ENCODE measurements around the gene URI1. TPM values are rescaled to one million over a fixed set of nuclear protein-coding genes. Genes with fewer than 3 reads are reported as not detected.

The URI1 gene
- total and polyA plus RNA-seq, 11 donors = 10.9 to 53.7 (median 41.5) TPM

DNA sequence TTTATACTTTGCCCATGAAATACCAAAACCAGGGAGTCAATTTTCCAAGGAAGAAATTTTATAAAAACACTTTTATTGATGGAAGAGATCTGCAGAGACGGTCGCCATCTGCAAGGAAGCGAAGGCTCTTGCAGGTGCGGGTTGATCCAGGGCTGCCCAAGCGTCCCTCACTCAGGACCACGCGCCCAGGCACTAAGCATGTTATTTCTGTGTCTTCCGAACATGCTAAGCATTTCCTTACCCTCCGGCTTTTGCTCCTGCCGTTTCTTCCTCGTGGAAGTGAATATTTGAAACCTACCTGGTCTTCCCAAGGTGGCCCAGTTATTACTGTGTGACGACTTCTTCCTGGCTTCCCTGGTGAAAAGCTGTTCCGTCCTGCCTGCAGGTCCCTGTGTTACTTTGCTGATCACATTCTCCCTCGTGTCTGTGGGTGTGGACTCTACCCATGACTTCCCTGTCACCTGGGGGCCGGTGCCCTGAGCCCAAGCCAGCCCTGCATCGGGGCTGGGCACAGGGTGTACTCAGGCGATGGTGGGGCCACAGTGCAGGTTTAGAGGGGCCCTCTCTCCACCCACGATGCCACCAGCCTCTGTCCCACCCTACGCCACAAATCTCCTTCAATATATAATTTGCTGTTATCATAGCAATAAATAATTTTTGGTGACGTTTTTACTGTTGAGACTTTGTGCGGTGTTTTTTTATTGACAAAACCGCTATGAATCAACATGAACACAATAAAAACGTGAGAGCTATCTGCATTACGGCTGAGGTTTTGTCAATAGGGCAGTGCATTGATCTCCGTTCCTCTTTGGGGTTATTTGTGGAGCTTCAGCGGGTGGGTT lies 119.4 kb downstream of the URI1 start:
- TF ChIP-seq, protein P1, sequence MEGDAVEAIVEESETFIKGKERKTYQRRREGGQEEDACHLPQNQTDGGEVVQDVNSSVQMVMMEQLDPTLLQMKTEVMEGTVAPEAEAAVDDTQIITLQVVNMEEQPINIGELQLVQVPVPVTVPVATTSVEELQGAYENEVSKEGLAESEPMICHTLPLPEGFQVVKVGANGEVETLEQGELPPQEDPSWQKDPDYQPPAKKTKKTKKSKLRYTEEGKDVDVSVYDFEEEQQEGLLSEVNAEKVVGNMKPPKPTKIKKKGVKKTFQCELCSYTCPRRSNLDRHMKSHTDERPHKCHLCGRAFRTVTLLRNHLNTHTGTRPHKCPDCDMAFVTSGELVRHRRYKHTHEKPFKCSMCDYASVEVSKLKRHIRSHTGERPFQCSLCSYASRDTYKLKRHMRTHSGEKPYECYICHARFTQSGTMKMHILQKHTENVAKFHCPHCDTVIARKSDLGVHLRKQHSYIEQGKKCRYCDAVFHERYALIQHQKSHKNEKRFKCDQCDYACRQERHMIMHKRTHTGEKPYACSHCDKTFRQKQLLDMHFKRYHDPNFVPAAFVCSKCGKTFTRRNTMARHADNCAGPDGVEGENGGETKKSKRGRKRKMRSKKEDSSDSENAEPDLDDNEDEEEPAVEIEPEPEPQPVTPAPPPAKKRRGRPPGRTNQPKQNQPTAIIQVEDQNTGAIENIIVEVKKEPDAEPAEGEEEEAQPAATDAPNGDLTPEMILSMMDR (IDR thresholded peaks at IDR 0.05) = no peak
- no peak for TF ChIP-seq POLR2A (IDR thresholded peaks at IDR 0.05)
- ATAC-seq = no peak

DNA sequence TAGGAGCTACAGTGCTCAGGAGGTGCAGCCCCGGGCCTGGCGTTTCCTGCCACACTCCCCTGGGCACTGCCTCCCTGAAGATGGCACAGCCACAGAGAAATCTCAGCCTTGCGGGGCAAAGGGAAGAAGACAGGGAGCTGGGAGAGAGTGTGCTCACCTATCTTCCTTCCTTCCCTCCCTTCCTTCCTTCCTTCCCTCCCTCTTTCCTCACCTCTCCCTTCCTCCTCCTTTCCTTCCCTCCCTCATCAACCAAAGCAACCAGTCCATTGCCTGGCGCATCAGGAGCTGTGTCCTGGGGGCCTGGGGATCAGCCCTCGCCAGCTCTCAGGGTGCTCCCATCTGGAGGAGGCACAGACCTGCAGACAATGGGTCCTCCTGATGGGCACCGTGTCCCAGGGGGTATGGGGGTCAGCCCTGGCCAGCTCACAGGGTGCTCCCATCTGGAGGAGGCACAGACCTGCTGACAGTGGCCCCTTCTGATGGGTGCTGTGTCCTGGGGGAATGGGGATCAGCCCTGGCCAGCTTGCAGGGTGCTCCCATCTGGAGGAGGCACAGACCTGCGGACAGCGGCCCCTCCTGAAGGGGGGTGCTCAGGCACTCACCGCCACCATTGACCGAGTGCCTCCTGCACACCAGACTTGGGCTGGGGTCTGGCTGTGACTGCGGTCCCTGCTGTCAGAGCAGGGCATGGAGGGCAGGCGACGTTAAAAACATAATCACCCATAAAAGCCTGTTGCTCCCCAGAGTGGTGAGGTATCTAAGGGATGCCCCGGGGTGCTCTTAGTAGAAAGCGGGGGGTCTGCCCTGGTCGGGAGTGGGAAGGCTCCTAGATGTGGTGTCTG lies 120.2 kb downstream of the URI1 start:
- WGBS, 4 donors = 79 to 83% (median 81%) methylated on average over 10 to 16 of the region's 16 CpGs
- no peak for TF ChIP-seq POLR2A (IDR thresholded peaks at IDR 0.05)
- TF ChIP-seq, protein P1 (IDR thresholded peaks at IDR 0.05) = no peak
- intact Hi-C loops (cut with DNase I) = no loop called here
- ATAC-seq (peak in 1 of 4 donors; percentile 11), DNase-seq (peak in 1 of 5 donors; percentile 13)
- no peaks in the 10 kb centered on the region for H3K9me3 ChIP-seq
- no peaks in the 10 kb centered on the region for H3K36me3 ChIP-seq
- H3K27me3 ChIP-seq = no peaks in the 10 kb centered on the region
- H3K4me1 ChIP-seq = no peaks in the 10 kb centered on the region
- H3K27ac ChIP-seq = no peak overlapping the region
- no peak overlapping the region for H3K4me3 ChIP-seq

More for the DNA sequence above, 119.4 kb downstream of the URI1 start:
- no peaks in the 10 kb centered on the region for H3K4me1 ChIP-seq
- H3K27ac ChIP-seq = no peak overlapping the region
- H3K27me3 ChIP-seq = no peaks in the 10 kb centered on the region
- H3K9me3 ChIP-seq = peaks cover 0 to 5% (median 0%) of the 10 kb centered on the region in 12 donors
- intact Hi-C loops (cut with DNase I) = no loop called here
- WGBS, 4 donors = 86 to 90% (median 88%) methylated on average over 26 of the region's 26 CpGs
- no peaks in the 10 kb centered on the region for H3K36me3 ChIP-seq
- DNase-seq = peak in 1 of 5 donors; percentile 4
- H3K4me3 ChIP-seq = no peak overlapping the region

DNA sequence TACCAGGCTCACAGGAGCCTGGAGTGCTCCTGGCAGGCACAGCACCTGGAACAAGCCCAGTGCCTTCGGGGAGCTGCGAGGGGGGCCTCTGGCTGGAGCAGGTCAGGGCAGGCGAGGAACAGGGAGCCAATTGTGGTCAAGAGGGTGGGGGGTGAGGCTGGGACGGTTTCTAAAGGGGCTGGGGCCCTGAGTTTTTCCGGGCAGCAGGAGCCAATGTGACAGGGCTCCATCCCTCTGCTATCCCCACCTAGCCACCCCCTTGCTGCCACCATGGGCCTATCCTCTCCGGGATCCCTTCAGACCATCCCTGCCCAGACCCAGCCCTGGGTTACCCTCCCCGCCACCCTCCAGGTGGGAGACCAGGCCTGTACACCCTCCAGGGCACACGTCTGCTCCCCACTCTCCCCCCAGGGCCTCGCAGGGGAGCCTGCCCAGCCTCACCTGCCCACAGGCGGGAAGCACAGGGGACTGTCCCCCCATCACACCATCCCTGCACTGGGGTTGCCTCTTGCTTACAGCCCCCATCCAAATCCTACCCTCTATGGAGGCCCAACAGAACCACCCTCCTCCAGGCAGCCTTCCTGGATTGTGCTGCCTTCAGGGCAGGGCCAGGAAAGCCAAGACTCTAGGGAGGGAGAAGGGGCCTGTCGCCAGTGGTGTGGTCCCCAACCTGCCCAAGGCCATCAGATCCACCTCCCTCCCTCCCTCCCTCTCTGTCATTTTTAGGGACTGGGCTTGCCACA lies 121.0 kb downstream of the URI1 start:
- Histone ChIP-seq H3K9me3 (no peaks in the 10 kb centered on the region), H3K36me3 (no peaks in the 10 kb centered on the region), H3K4me1 (no peaks in the 10 kb centered on the region), H3K27ac (no peak overlapping the region), H3K4me3 (no peak overlapping the region), H3K27me3 (no peaks in the 10 kb centered on the region)
- DNase-seq (peak in 1 of 5 donors; percentile 13), ATAC-seq (no peak)
- intact Hi-C loops (cut with DNase I) = no loop called here
- 73 to 82% (median 78%) methylated on average over 11 of the region's 11 CpGs for WGBS, 4 donors
- TF ChIP-seq, protein P1 (IDR thresholded peaks at IDR 0.05) = no peak
- TF ChIP-seq POLR2A (IDR thresholded peaks at IDR 0.05) = no peak
